GM12878 (cell line): ENCODE data around the gene CYP4F8. TPM values are rescaled to one million over a fixed set of nuclear protein-coding genes. Genes with fewer than 3 reads are reported as not detected.

Experiments used
- ATAC-seq: fragments of 200-7000 bp; cut with Tn5 transposase; 3 replicates; pipeline ENCODE4 v1.9.1; 2020; ENCODE audit warnings: mild to moderate bottlenecking, moderate library complexity
- BruUV-seq: library from RNA; stranded (reverse); fragments of 400-500 nt; replicated peaks from 2 replicates; lab custom pipeline; 2021; lab: Mats Ljungman, UMichigan
- CTCF ChIA-PET: fragments of 300-600 bp; sonication (Branson Sonifier 250); formaldehyde crosslinking; extraction: SDS; loops from one replicate; lab custom pipeline; 2021; ENCODE audit warnings: inconsistent platforms; lab: Yijun Ruan, JAX
- POLR2A ChIA-PET: fragments of 350-600 bp; formaldehyde crosslinking; extraction: SDS; loops from one replicate; lab custom pipeline; 2021; ENCODE audit warnings: inconsistent platforms; lab: Charles Lee
- RAD21 ChIA-PET: fragments of 300-600 bp; sonication (Branson Sonifier 250); formaldehyde crosslinking; loops from one replicate; lab custom pipeline; 2023; ENCODE audit warnings: antibody characterized with exemption; ENCODE audit not compliant: unreplicated experiment; lab: Charles Lee
- SMC1A ChIA-PET: fragments of 300-600 bp; sonication (Branson Sonifier 250); formaldehyde crosslinking; loops from one replicate; lab custom pipeline; 2023; ENCODE audit not compliant: unreplicated experiment, uncharacterized antibody; lab: Charles Lee
- DNase-seq: peaks from one replicate; pipeline ENCODE4 v3.0.0-alpha.2; 2011; ENCODE audit warnings: low read depth, low spot score
- FAIRE-seq: peaks from 3 replicates; lab custom pipeline; 2011; peaks lifted over from hg19 to GRCh38; lab: Jason Lieb, UNC
- H2AFZ ChIP-seq: 2 replicates; pipeline ENCODE4 v1.6.0; 2011; ENCODE audit warnings: low read depth, low read length, control low read depth; ENCODE audit not compliant: control insufficient read depth
- H3K27ac ChIP-seq: 2 replicates; pipeline ENCODE4 v1.5.1; 2011; ENCODE audit warnings: control low read depth; ENCODE audit not compliant: control insufficient read depth, insufficient read depth
- H3K27me3 ChIP-seq, 2 experiments: replicated peaks in 1 of 2; 2 replicates each; pipeline versions ENCODE4 v1.6.0 to v1.6.1; 2011; ENCODE audit warnings: low read length in 1 of 2; ENCODE audit not compliant: control insufficient read depth in 2 of 2, insufficient read depth in 2 of 2
- H3K36me3 ChIP-seq, 2 experiments: 2 replicates each; pipeline ENCODE4 v1.5.1; 2011; ENCODE audit warnings: low read length in 1 of 2; ENCODE audit not compliant: control insufficient read depth in 2 of 2, insufficient read depth in 2 of 2
- H3K4me1 ChIP-seq: 2 replicates; pipeline ENCODE4 v1.6.1; 2011; ENCODE audit warnings: mild to moderate bottlenecking, low read length, moderate library complexity, mixed read lengths; ENCODE audit not compliant: control insufficient read depth, insufficient read depth
- H3K4me2 ChIP-seq: 2 replicates; pipeline ENCODE4 v1.6.0; 2011; ENCODE audit warnings: control low read depth; ENCODE audit not compliant: control insufficient read depth, insufficient read depth
- H3K4me3 ChIP-seq: fragments of 200-600 bp; sonication (generic); 2 replicates; pipeline ENCODE4 v1.5.1; 2016
- H3K79me2 ChIP-seq: 2 replicates; pipeline ENCODE4 v1.6.0; 2011; ENCODE audit warnings: low read length; ENCODE audit not compliant: control insufficient read depth, insufficient read depth
- H3K9ac ChIP-seq: 2 replicates; pipeline ENCODE4 v1.8.0; 2011; ENCODE audit warnings: low read length, control low read depth, mixed read lengths; ENCODE audit not compliant: control insufficient read depth, insufficient read depth
- H3K9me3 ChIP-seq: replicated peaks from 3 replicates; pipeline ENCODE4 v1.5.1; 2011; ENCODE audit warnings: mild to moderate bottlenecking, low read length; ENCODE audit not compliant: control insufficient read depth, insufficient read depth
- H4K20me1 ChIP-seq: 2 replicates; pipeline ENCODE4 v1.6.0; 2011; ENCODE audit not compliant: control insufficient read depth, insufficient read depth
- CREB1 ChIP-seq: IDR thresholded peaks from 2 replicates; pipeline ENCODE4 v1.6.1; 2012; ENCODE audit warnings: low read depth, mild to moderate bottlenecking, inconsistent platforms
- EGR1 ChIP-seq, 2 experiments: IDR thresholded peaks; 1 replicate in 1 of 2; 2 replicates in 1 of 2; pipeline ENCODE4 v1.6.1; 2011 to 2012; ENCODE audit warnings: low read depth in 2 of 2, low read length in 2 of 2, borderline replicate concordance in 1 of 2, mild to moderate bottlenecking in 1 of 2, moderate library complexity in 1 of 2
- FOXM1 ChIP-seq: IDR thresholded peaks from 2 replicates; pipeline ENCODE4 v1.6.1; 2012; ENCODE audit warnings: low read depth, mild to moderate bottlenecking, inconsistent platforms, low read length, moderate library complexity
- HCFC1 ChIP-seq: fragments of 150-350 bp; IDR thresholded peaks from 2 replicates; pipeline ENCODE4 v1.6.1; 2014; ENCODE audit warnings: low read length
- KDM1A ChIP-seq: fragments of 200-600 bp; sonication (generic); IDR thresholded peaks from 2 replicates; pipeline ENCODE4 v1.6.1; 2016; ENCODE audit warnings: borderline replicate concordance
- MYC ChIP-seq: IDR thresholded peaks from 2 replicates; pipeline ENCODE4 v1.6.1; 2011; ENCODE audit warnings: mild to moderate bottlenecking, low read length, moderate library complexity, inconsistent platforms; ENCODE audit not compliant: insufficient read depth, insufficient replicate concordance, insufficient read length, severe bottlenecking
- NFYB ChIP-seq: IDR thresholded peaks from 2 replicates; pipeline ENCODE4 v1.6.1; 2011; ENCODE audit warnings: low read depth, mild to moderate bottlenecking, low read length, improper control_type of control experiment, moderate library complexity; ENCODE audit not compliant: insufficient read depth
- RCOR1 ChIP-seq: conservative IDR thresholded peaks from 2 replicates; pipeline ENCODE4 v1.6.1; 2012; ENCODE audit warnings: low read depth, low read length, improper control_type of control experiment
- SPI1 ChIP-seq: IDR thresholded peaks from 2 replicates; pipeline ENCODE4 v1.6.1; 2011; ENCODE audit warnings: low read depth, mild to moderate bottlenecking, low read length, moderate library complexity, borderline replicate concordance; ENCODE audit not compliant: insufficient read depth
- WGBS: methylation state at CpG from one replicate; pipeline ENCODE4 v1.1.6; 2016; ENCODE audit warnings: low lambda C conversion rate; ENCODE audit not compliant: insufficient replicate concordance, insufficient coverage; ENCODE audit errors: missing lambda C conversion rate; 5-methylcytosine and 5-hydroxymethylcytosine counted together
- in situ Hi-C: fragments of 300-500 bp; cut with MboI; formaldehyde crosslinking; loops from 9 replicates; pipeline ENCODE4 v1.14.3; 2018; ENCODE audit warnings: mixed read lengths
- intact Hi-C: fragments of 100-400 bp; cut with micrococcal nuclease; formaldehyde crosslinking; loops from one replicate; pipeline ENCODE4 v1.14.2; 2022; ENCODE audit not compliant: unreplicated experiment
- polyA plus RNA-seq, 11 experiments: library from polyadenylated mRNA; depleted of rRNA in 4 of 11; unstranded in 6 of 11; stranded (reverse) in 5 of 11; fragments of >200 nt; fragmentation: Nextera tagmentation in 4 of 11; fragmentation: Illumina TruSeq in 1 of 11; extraction: Ambion mirVana in 4 of 11; extraction: Trizol in 1 of 11; gene quantifications; 1 replicate in 1 of 11; 2 replicates in 10 of 11; pipeline versions ENCODE4 v1.2.1 to v1.2.3, GENCODE V29; 2011 to 2016; ENCODE audit warnings: inconsistent platforms in 2 of 11, missing spikeins in 2 of 11, low read depth in 1 of 11
- total RNA-seq, 4 experiments: library from RNA; depleted of rRNA in 3 of 4; stranded (reverse); fragments of >200 nt in 3 of 4; fragmentation: Illumina TruSeq in 1 of 4; extraction: Trizol in 1 of 4; gene quantifications; 2 replicates each; pipeline versions ENCODE4 v1.2.1 to v1.2.3, GENCODE V29; 2013 to 2021
- TF ChIP-seq, protein P1 (sequence below): IDR thresholded peaks from 2 replicates; pipeline ENCODE4 v1.6.1; 2012; ENCODE audit warnings: mild to moderate bottlenecking, low read depth, low read length
- TF ChIP-seq, protein P2 (sequence below): fragments of 450-650 bp; IDR thresholded peaks from 2 replicates; pipeline ENCODE4 v1.6.1; 2016; ENCODE audit warnings: mild to moderate bottlenecking, moderate library complexity, borderline replicate concordance

Gene CYP4F8
- total and polyA plus RNA-seq, 10 of the 15 experiments (the other 5 are each of a cell fraction or from before 2014, with no cell fraction given), result not detected

DNA sequence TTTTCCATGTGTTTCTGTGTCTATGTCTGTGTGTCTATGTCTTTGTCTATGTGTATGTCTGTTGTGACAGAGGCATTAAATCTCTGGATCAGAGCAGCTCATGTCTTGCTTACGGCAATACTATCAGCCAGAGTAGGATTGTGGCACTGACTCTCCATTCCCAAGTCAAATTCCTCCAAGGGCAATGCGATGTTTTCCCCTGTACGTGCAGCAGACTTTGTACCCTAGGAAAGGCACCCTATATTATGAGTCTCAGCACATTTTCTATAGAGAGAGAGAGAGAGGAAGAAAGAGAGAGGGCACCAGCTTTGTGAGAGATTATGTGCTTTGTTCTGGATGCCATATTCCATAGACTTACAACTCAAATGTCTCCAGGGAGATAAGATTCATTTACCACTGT lies 36.8 kb downstream of the CYP4F8 start (continued):
- no peak for TF ChIP-seq RCOR1
- no peak for TF ChIP-seq SPI1
- TF ChIP-seq MYC, result no peak
- TF ChIP-seq, all 136 proteins: peak for 0

DNA sequence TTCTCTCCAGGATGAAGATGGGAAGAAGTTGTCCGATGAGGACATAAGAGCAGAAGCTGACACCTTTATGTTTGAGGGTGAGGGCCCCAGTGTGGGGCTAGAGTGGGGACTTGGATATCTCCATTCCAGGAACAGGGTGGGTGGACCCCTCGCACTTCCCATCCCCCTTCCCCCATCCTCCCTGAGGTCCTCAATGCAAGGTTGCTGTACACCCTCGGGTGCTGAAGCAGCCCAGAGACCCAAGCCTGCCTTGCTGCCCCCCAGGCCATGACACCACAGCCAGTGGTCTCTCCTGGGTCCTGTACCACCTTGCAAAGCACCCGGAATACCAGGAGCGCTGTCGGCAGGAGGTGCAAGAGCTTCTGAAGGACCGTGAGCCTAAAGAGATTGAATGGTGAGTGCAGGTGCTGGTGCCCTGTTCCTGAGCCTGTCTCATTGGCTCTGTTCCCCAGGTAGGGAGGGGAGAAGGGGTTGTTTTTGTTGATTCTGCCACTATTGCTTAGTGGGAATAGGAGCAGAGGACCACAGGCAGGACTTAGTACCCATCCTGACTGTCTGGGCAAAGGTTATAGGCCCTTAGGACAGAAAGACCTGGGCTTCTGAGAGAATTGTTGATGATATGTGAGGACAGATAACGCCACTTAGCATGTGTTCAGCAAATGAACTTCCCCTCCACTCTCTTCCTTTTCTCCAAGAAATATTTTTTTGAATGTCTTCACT lies 37.7 kb downstream of the CYP4F8 start:
- DNase-seq, result no peak
- no TSS peak for BruUV-seq
- no peaks in the 10 kb centered on the region for H3K27me3 ChIP-seq
- FAIRE-seq, result no peak
- no peak for ATAC-seq
- intact Hi-C loops (no loop called here), in situ Hi-C loops (no loop called here)
- 11% methylated on average over 8 of the region's 8 CpGs for WGBS
- no peak overlapping the region for H2AFZ ChIP-seq
- no peaks in the 10 kb centered on the region for H3K9me3 ChIP-seq
- ChIA-PET CTCF (no interaction called here), POLR2A (no interaction called here), RAD21 (no interaction called here), SMC1A (no interaction called here)
- no peak overlapping the region for H3K9ac ChIP-seq
- TF ChIP-seq FOXM1, result no peak
- TF ChIP-seq NFYB, result no peak
- no peak for TF ChIP-seq EGR1 (IDR thresholded peaks at IDR 0.05; ENCODE audit: borderline replicate concordance in 1 of 2, low read depth in 2 of 2, low read length in 2 of 2)
- TF ChIP-seq, protein P1, sequence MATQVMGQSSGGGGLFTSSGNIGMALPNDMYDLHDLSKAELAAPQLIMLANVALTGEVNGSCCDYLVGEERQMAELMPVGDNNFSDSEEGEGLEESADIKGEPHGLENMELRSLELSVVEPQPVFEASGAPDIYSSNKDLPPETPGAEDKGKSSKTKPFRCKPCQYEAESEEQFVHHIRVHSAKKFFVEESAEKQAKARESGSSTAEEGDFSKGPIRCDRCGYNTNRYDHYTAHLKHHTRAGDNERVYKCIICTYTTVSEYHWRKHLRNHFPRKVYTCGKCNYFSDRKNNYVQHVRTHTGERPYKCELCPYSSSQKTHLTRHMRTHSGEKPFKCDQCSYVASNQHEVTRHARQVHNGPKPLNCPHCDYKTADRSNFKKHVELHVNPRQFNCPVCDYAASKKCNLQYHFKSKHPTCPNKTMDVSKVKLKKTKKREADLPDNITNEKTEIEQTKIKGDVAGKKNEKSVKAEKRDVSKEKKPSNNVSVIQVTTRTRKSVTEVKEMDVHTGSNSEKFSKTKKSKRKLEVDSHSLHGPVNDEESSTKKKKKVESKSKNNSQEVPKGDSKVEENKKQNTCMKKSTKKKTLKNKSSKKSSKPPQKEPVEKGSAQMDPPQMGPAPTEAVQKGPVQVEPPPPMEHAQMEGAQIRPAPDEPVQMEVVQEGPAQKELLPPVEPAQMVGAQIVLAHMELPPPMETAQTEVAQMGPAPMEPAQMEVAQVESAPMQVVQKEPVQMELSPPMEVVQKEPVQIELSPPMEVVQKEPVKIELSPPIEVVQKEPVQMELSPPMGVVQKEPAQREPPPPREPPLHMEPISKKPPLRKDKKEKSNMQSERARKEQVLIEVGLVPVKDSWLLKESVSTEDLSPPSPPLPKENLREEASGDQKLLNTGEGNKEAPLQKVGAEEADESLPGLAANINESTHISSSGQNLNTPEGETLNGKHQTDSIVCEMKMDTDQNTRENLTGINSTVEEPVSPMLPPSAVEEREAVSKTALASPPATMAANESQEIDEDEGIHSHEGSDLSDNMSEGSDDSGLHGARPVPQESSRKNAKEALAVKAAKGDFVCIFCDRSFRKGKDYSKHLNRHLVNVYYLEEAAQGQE, result peak; percentile 48; the same call in 1 of the 2 replicates
- TF ChIP-seq CREB1, result no peak
- TF ChIP-seq, protein P2, sequence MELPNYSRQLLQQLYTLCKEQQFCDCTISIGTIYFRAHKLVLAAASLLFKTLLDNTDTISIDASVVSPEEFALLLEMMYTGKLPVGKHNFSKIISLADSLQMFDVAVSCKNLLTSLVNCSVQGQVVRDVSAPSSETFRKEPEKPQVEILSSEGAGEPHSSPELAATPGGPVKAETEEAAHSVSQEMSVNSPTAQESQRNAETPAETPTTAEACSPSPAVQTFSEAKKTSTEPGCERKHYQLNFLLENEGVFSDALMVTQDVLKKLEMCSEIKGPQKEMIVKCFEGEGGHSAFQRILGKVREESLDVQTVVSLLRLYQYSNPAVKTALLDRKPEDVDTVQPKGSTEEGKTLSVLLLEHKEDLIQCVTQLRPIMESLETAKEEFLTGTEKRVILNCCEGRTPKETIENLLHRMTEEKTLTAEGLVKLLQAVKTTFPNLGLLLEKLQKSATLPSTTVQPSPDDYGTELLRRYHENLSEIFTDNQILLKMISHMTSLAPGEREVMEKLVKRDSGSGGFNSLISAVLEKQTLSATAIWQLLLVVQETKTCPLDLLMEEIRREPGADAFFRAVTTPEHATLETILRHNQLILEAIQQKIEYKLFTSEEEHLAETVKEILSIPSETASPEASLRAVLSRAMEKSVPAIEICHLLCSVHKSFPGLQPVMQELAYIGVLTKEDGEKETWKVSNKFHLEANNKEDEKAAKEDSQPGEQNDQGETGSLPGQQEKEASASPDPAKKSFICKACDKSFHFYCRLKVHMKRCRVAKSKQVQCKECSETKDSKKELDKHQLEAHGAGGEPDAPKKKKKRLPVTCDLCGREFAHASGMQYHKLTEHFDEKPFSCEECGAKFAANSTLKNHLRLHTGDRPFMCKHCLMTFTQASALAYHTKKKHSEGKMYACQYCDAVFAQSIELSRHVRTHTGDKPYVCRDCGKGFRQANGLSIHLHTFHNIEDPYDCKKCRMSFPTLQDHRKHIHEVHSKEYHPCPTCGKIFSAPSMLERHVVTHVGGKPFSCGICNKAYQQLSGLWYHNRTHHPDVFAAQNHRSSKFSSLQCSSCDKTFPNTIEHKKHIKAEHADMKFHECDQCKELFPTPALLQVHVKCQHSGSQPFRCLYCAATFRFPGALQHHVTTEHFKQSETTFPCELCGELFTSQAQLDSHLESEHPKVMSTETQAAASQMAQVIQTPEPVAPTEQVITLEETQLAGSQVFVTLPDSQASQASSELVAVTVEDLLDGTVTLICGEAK, result no peak
- TF ChIP-seq KDM1A, result no peak
- TF ChIP-seq HCFC1, result no peak
- TF ChIP-seq, all 136 proteins: peak for 1
- H4K20me1 ChIP-seq, result no peaks in the 10 kb centered on the region
- no peak overlapping the region for H3K4me2 ChIP-seq
- H3K4me3 ChIP-seq, result no peak overlapping the region
- no peaks in the 10 kb centered on the region for H3K79me2 ChIP-seq
- no peaks in the 10 kb centered on the region for H3K36me3 ChIP-seq
- H3K4me1 ChIP-seq, result no peaks in the 10 kb centered on the region
- H3K27ac ChIP-seq, result no peak overlapping the region
